ENCODE results near the gene SMOC2. TPM values are rescaled to one million over a fixed set of nuclear protein-coding genes. Genes with fewer than 3 reads are reported as not detected.

The SMOC2 gene
- total RNA-seq, 4 donors from 2014 or later, result 45.8 to 130 (median 84.0) TPM

GRCh38 chr6:168469521-168469920 is 28.5 kb downstream of the SMOC2 start:
- H3K36me3 ChIP-seq, result no peaks in the 10 kb centered on the region
- TF ChIP-seq, protein P1, sequence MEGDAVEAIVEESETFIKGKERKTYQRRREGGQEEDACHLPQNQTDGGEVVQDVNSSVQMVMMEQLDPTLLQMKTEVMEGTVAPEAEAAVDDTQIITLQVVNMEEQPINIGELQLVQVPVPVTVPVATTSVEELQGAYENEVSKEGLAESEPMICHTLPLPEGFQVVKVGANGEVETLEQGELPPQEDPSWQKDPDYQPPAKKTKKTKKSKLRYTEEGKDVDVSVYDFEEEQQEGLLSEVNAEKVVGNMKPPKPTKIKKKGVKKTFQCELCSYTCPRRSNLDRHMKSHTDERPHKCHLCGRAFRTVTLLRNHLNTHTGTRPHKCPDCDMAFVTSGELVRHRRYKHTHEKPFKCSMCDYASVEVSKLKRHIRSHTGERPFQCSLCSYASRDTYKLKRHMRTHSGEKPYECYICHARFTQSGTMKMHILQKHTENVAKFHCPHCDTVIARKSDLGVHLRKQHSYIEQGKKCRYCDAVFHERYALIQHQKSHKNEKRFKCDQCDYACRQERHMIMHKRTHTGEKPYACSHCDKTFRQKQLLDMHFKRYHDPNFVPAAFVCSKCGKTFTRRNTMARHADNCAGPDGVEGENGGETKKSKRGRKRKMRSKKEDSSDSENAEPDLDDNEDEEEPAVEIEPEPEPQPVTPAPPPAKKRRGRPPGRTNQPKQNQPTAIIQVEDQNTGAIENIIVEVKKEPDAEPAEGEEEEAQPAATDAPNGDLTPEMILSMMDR (IDR thresholded peaks at IDR 0.05), result no peak
- TF ChIP-seq EP300 (IDR thresholded peaks at IDR 0.05) (no peak), POLR2AphosphoS5 (IDR thresholded peaks at IDR 0.05) (no peak), POLR2A (IDR thresholded peaks at IDR 0.05; ENCODE audit: low read depth) (no peak)
- intact Hi-C loops (cut with DNase I), result no loop called here
- WGBS, result 80% methylated on average over 11 of the region's 14 CpGs
- peaks cover 0 to 6% (median 3%) of the 10 kb centered on the region in 4 donors for H3K4me1 ChIP-seq
- DNase-seq (ENCODE audit: extremely low spot score), result peak; percentile 90
- H3K4me3 ChIP-seq, result no peak overlapping the region
- H3K27ac ChIP-seq (replicated peaks in 1 of 4), result no peak overlapping the region
- no peaks in the 10 kb centered on the region for H3K9me3 ChIP-seq
- no peaks in the 10 kb centered on the region for H3K27me3 ChIP-seq

DNA sequence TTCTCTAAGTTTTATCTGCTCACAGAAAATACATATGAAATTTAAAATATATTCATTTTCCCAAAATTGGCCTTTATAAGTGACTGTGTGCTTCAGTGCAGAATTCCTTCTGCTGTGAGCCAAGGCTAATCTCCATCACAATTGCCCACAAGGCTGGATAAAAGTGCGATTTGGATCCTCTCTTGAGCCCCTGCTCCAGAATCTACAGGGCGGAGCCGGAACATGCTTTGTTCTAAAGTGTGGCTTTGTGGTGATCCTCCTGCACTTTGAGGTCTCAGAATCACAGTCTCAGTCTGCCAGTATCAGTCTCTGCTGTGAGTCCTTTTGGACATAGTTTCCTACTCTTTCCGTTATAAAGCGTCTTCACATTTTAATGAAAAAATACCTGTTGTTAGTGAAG is 28.9 kb downstream of the SMOC2 start:
- no peaks in the 10 kb centered on the region for H3K27me3 ChIP-seq
- no peak overlapping the region for H3K27ac ChIP-seq (replicated peaks in 1 of 4)
- H3K4me3 ChIP-seq, result no peak overlapping the region
- TF ChIP-seq POLR2AphosphoS5 (IDR thresholded peaks at IDR 0.05), result no peak
- TF ChIP-seq, protein P1 (IDR thresholded peaks at IDR 0.05), result no peak
- no peak for TF ChIP-seq POLR2A (IDR thresholded peaks at IDR 0.05; ENCODE audit: low read depth)
- no peak for TF ChIP-seq EP300 (IDR thresholded peaks at IDR 0.05)
- H3K4me1 ChIP-seq, result peaks cover 0 to 2% (median 1%) of the 10 kb centered on the region in 4 donors
- intact Hi-C loops (cut with DNase I), result no loop called here
- no peak for DNase-seq (ENCODE audit: extremely low spot score)
- no peaks in the 10 kb centered on the region for H3K36me3 ChIP-seq
- no peaks in the 10 kb centered on the region for H3K9me3 ChIP-seq
- WGBS, result 83% methylated on average over 5 of the region's 5 CpGs

DNA sequence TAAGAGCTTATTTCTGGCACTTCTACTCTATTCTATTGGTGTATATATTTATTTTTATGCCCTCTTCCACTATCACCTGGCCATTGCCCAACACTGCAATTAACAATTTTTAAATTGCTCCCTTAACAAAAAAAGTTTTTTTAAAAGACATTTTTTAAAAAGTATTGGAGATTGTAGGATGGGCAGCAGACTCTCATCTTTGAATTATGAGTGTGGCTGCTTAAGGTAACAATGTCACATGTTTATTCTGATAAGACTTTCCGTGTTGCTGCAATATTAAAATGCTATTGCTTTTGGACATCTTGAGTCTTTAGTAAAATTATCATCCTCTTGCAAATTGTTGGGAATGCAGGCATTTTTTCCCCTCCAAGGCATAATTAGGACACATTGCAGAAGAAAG is 31.4 kb downstream of the SMOC2 start:
- DNase-seq (ENCODE audit: extremely low spot score), result no peak
- no peak for TF ChIP-seq EP300 (IDR thresholded peaks at IDR 0.05)
- no peak for TF ChIP-seq POLR2AphosphoS5 (IDR thresholded peaks at IDR 0.05)
- no peak for TF ChIP-seq POLR2A (IDR thresholded peaks at IDR 0.05; ENCODE audit: low read depth)
- TF ChIP-seq, protein P1 (IDR thresholded peaks at IDR 0.05), result no peak
- intact Hi-C loops (cut with DNase I), result no loop called here

DNA sequence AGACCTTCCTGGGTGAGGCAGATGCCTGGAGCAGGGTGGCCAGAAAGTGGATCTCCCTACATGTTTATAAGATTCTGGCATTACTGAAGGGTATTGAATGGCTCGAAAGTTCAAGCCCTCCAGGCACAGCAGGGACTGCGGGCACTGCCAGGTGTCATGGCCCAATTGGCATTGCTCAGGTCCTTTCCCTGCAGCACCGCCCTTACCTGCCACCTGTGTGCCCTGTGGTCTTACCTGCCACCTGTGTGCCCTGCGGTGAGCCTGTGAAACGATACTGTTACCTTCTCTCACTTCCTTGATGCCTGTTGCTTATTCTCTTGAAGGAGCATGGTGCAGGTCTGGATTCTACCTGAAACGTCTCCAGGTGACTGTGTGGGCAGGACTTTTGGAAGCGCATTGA is 32.2 kb downstream of the SMOC2 start:
- intact Hi-C loops (cut with DNase I), result no loop called here
- H3K27ac ChIP-seq (replicated peaks in 1 of 4), result no peak overlapping the region
- 88% methylated on average over 7 of the region's 7 CpGs for WGBS

More for the DNA sequence above, 31.4 kb downstream of the SMOC2 start:
- H3K4me3 ChIP-seq, result no peak overlapping the region
- H3K9me3 ChIP-seq, result no peaks in the 10 kb centered on the region
- H3K4me1 ChIP-seq, result no peaks in the 10 kb centered on the region
- H3K36me3 ChIP-seq, result peaks cover 0 to 4% (median 0%) of the 10 kb centered on the region in 4 donors
- no peaks in the 10 kb centered on the region for H3K27me3 ChIP-seq
- no peak overlapping the region for H3K27ac ChIP-seq (replicated peaks in 1 of 4)
- 87% methylated on average over 1 of the region's 1 CpG for WGBS

More for the DNA sequence above, 32.2 kb downstream of the SMOC2 start:
- Histone ChIP-seq H3K36me3 (peaks cover 0 to 4% (median 0%) of the 10 kb centered on the region in 4 donors), H3K27me3 (no peaks in the 10 kb centered on the region), H3K4me1 (no peaks in the 10 kb centered on the region), H3K4me3 (no peak overlapping the region), H3K9me3 (no peaks in the 10 kb centered on the region)
- TF ChIP-seq POLR2A (IDR thresholded peaks at IDR 0.05; ENCODE audit: low read depth) (no peak), EP300 (IDR thresholded peaks at IDR 0.05) (no peak), POLR2AphosphoS5 (IDR thresholded peaks at IDR 0.05) (no peak)
- TF ChIP-seq, protein P1 (IDR thresholded peaks at IDR 0.05), result no peak
- DNase-seq (ENCODE audit: extremely low spot score), result peak; percentile 83
